K562 (cell line): ENCODE measurements around the gene NAA10.

Experiments
- HDAC1 ChIP-seq, 2 experiments: fragments of 450-650 bp; IDR thresholded peaks; 2 replicates each; pipeline ENCODE4 v1.6.1; 2016 to 2017; ENCODE audit warnings: inconsistent platforms in 1 of 2, mild to moderate bottlenecking in 1 of 2, moderate library complexity in 1 of 2
- RFX5 ChIP-seq: IDR thresholded peaks from 2 replicates; pipeline ENCODE4 v1.6.1; 2011; ENCODE audit warnings: low read depth, mild to moderate bottlenecking, improper control_type of control experiment, low read length

GRCh38 chrX:153981231-153981630, 46.4 kb upstream of the NAA10 start:
- TF ChIP-seq RFX5 (no peak), HDAC1 (IDR thresholded peaks at IDR 0.05) (no peak)
